ENCODE measurements around the gene MAGEB4. TPM values are rescaled to one million over a fixed set of nuclear protein-coding genes. Genes with fewer than 3 reads are reported as not detected.

MAGEB4 gene
- not detected in 2 replicates for total RNA-seq

GRCh38 chrX:30241724-30242415, at the start of gene MAGEB4:
MAGEB4 (plus strand) TSS chrX:30242000; CDS start chrX:30242136, 136 bp downstream.

GRCh38 chrX:30215357-30215843, 26.4 kb upstream of the MAGEB4 start, which contains the start of gene MAGEB2:
MAGEB2 (plus strand) TSS chrX:30215563; CDS start chrX:30218581, 3,018 bp downstream.

GRCh38 chrX:30230395-30230794, 11.4 kb upstream of the MAGEB4 start, which contains the start of gene MAGEB3:
MAGEB3 (plus strand) TSS chrX:30230657; CDS start chrX:30235925, 5,268 bp downstream.

GRCh38 chrX:30246769-30247489, 5.1 kb downstream of the MAGEB4 start, which contains the start of gene MAGEB1:
MAGEB1 (plus strand) TSS chrX:30247146; CDS start chrX:30250494, 3,348 bp downstream.

Other genes with a start within 250 kb of the MAGEB4 start
- gene MAGEB2, start 26.4 kb upstream of the MAGEB4 start, total RNA-seq: not detected in 2 replicates
- gene MAGEB3, start 11.3 kb upstream of the MAGEB4 start, total RNA-seq: not detected in 2 replicates
- not detected in 2 replicates for gene MAGEB1, start 5.1 kb downstream of the MAGEB4 start, total RNA-seq
- not detected in 2 replicates for gene NR0B1, start 67.4 kb downstream of the MAGEB4 start, total RNA-seq

All from myometrial cell (primary cell).